H1 (cell line): ENCODE results near the gene SLC6A12. TPM values are rescaled to one million over a fixed set of nuclear protein-coding genes. Genes with fewer than 3 reads are reported as not detected.

Source experiments
- CTCF ChIA-PET: fragments of 300-600 bp; sonication (Branson Sonifier 250); formaldehyde crosslinking; loops from one replicate; lab custom pipeline; 2021; ENCODE audit not compliant: partially characterized antibody; lab: Charles Lee
- POLR2A ChIA-PET: fragments of 300-600 bp; sonication (Branson Sonifier 250); formaldehyde crosslinking; loops from one replicate; lab custom pipeline; 2021; ENCODE audit warnings: inconsistent platforms; ENCODE audit not compliant: partially characterized antibody; lab: Charles Lee
- DNase-seq, 2 experiments: peaks; one replicate each; pipeline versions ENCODE4 v3.0.0 to v3.0.0-alpha.2; 2010 to 2022; ENCODE audit warnings: low spot score in 2 of 2, low read depth in 1 of 2, mixed read lengths in 1 of 2
- FAIRE-seq: peaks from 2 replicates; lab custom pipeline; 2011; peaks lifted over from hg19 to GRCh38; lab: Jason Lieb, UNC
- H2AFZ ChIP-seq: 2 replicates; pipeline ENCODE4 v1.8.1; 2012; ENCODE audit warnings: low read length, inconsistent platforms
- H2AK5ac ChIP-seq: 2 replicates; pipeline ENCODE4 v1.6.1; 2013; ENCODE audit warnings: low read depth, low read length
- H2BK120ac ChIP-seq: replicated peaks from 2 replicates; pipeline ENCODE3; 2013; ENCODE audit warnings: low read depth, low read length, inconsistent platforms
- H2BK12ac ChIP-seq: 2 replicates; pipeline ENCODE4 v1.6.1; 2013; ENCODE audit warnings: low read depth, low read length
- H2BK15ac ChIP-seq: 2 replicates; pipeline ENCODE4 v1.6.1; 2013; ENCODE audit warnings: low read length
- H2BK20ac ChIP-seq: 2 replicates; pipeline ENCODE4 v1.6.1; 2013; ENCODE audit warnings: low read length
- H2BK5ac ChIP-seq: 2 replicates; pipeline ENCODE4 v1.6.1; 2013; ENCODE audit warnings: low read depth, low read length
- H3K14ac ChIP-seq: 2 replicates; pipeline ENCODE4 v1.6.1; 2013; ENCODE audit warnings: inconsistent platforms; ENCODE audit not compliant: insufficient read length
- H3K18ac ChIP-seq: 2 replicates; pipeline ENCODE4 v1.6.1; 2013; ENCODE audit warnings: low read length; ENCODE audit errors: extremely low read depth
- H3K23ac ChIP-seq: 2 replicates; pipeline ENCODE4 v1.6.1; 2013; ENCODE audit warnings: inconsistent platforms; ENCODE audit not compliant: insufficient read length
- H3K23me2 ChIP-seq: 2 replicates; pipeline ENCODE4 v1.6.1; 2013; ENCODE audit warnings: low read depth, low read length
- H3K27ac ChIP-seq: 2 replicates; pipeline ENCODE4 v1.6.1; 2011; ENCODE audit warnings: low read depth, low read length, inconsistent platforms
- H3K27me3 ChIP-seq, 4 experiments: replicated peaks in 1 of 4; 1 replicate in 1 of 4; 2 replicates in 3 of 4; pipeline versions ENCODE4 v1.6.1 to v1.8.1; 2011 to 2013; ENCODE audit warnings: low read length in 3 of 4, mild to moderate bottlenecking in 3 of 4, inconsistent platforms in 2 of 4, mixed read lengths in 2 of 4, moderate library complexity in 1 of 4; ENCODE audit not compliant: control insufficient read depth in 3 of 4, insufficient read depth in 3 of 4; ENCODE audit errors: extremely low read depth in 1 of 4
- H3K36me3 ChIP-seq, 4 experiments: 2 replicates each; pipeline versions ENCODE4 v1.6.1 to v1.8.1; 2011 to 2013; ENCODE audit warnings: mild to moderate bottlenecking in 4 of 4, low read length in 3 of 4, moderate library complexity in 2 of 4, control low read depth in 1 of 4, inconsistent platforms in 1 of 4; ENCODE audit not compliant: insufficient read depth in 4 of 4, control insufficient read depth in 2 of 4
- H3K4ac ChIP-seq: replicated peaks from 2 replicates; pipeline ENCODE3; 2013; ENCODE audit warnings: low read length, low read depth, mixed read lengths, inconsistent platforms; ENCODE audit not compliant: insufficient read length
- H3K4me1 ChIP-seq, 4 experiments: replicated peaks in 1 of 4; 1 replicate in 1 of 4; 2 replicates in 3 of 4; pipeline versions ENCODE4 v1.6.1 to v1.8.1; 2011 to 2013; ENCODE audit warnings: low read length in 3 of 4, inconsistent platforms in 2 of 4, mixed read lengths in 1 of 4; ENCODE audit not compliant: insufficient read depth in 4 of 4, control insufficient read depth in 3 of 4
- H3K4me2 ChIP-seq, 2 experiments: 2 replicates each; pipeline versions ENCODE4 v1.6.1 to v1.8.1; 2011 to 2013; ENCODE audit warnings: low read depth in 2 of 2, low read length in 2 of 2, control low read depth in 1 of 2, inconsistent platforms in 1 of 2, mild to moderate bottlenecking in 1 of 2; ENCODE audit not compliant: insufficient read depth in 1 of 2
- H3K4me3 ChIP-seq, 4 experiments: fragments of 200-600, 300-600 bp in 1 of 4; sonication (generic), shearing (Covaris generic), sonication (Bioruptor Twin) in 1 of 4; 2 replicates each; pipeline versions ENCODE4 v1.5.1 to v1.8.1; 2011 to 2016; ENCODE audit warnings: low read length in 4 of 4, low read depth in 3 of 4, control low read depth in 2 of 4, inconsistent platforms in 2 of 4, mild to moderate bottlenecking in 2 of 4, mixed read lengths in 1 of 4, moderate library complexity in 1 of 4; ENCODE audit not compliant: insufficient read depth in 2 of 4; ENCODE audit errors: extremely low read depth in 1 of 4
- H3K56ac ChIP-seq: replicated peaks from 2 replicates; pipeline ENCODE3; 2013; ENCODE audit warnings: low read depth, mild to moderate bottlenecking, mixed read lengths, low read length, inconsistent platforms; ENCODE audit not compliant: insufficient read length
- H3K79me1 ChIP-seq: 2 replicates; pipeline ENCODE4 v1.6.1; 2013; ENCODE audit warnings: low read depth, low read length, control low read depth
- H3K79me2 ChIP-seq, 2 experiments: 2 replicates each; pipeline versions ENCODE4 v1.6.1 to v1.8.1; 2012 to 2013; ENCODE audit warnings: low read length in 2 of 2, mild to moderate bottlenecking in 2 of 2, inconsistent platforms in 1 of 2; ENCODE audit not compliant: insufficient read depth in 2 of 2, control insufficient read depth in 1 of 2
- H3K9ac ChIP-seq, 4 experiments: replicated peaks in 1 of 4; 1 replicate in 1 of 4; 2 replicates in 3 of 4; pipeline versions ENCODE4 v1.6.1 to v1.8.1; 2011 to 2013; ENCODE audit warnings: low read depth in 3 of 4, low read length in 3 of 4, control low read depth in 2 of 4, mild to moderate bottlenecking in 2 of 4, moderate library complexity in 2 of 4, inconsistent platforms in 1 of 4; ENCODE audit errors: extremely low read depth in 1 of 4
- H3K9me3 ChIP-seq, 2 experiments: 2 replicates each; pipeline versions ENCODE4 v1.6.1 to v1.8.1; 2012 to 2013; ENCODE audit warnings: mild to moderate bottlenecking in 2 of 2, moderate library complexity in 2 of 2, control low read depth in 1 of 2, inconsistent platforms in 1 of 2, low read depth in 1 of 2, low read length in 1 of 2, mixed read lengths in 1 of 2; ENCODE audit not compliant: insufficient read depth in 2 of 2
- H4K20me1 ChIP-seq, 2 experiments: replicated peaks in 1 of 2; 2 replicates each; pipeline versions ENCODE3 to v1.8.1; 2011 to 2013; ENCODE audit warnings: inconsistent platforms in 2 of 2, low read length in 2 of 2, mild to moderate bottlenecking in 1 of 2; ENCODE audit not compliant: insufficient read depth in 2 of 2, control insufficient read depth in 1 of 2
- H4K5ac ChIP-seq: 2 replicates; pipeline ENCODE4 v1.6.1; 2013; ENCODE audit warnings: low read length, low read depth, mixed read lengths, inconsistent platforms; ENCODE audit not compliant: insufficient read length
- H4K8ac ChIP-seq: 2 replicates; pipeline ENCODE4 v1.8.0; 2013; ENCODE audit warnings: mild to moderate bottlenecking, moderate library complexity, low read length, inconsistent platforms; ENCODE audit not compliant: insufficient read depth; ENCODE audit errors: extremely low read depth
- H4K91ac ChIP-seq: replicated peaks from 2 replicates; pipeline ENCODE3; 2013; ENCODE audit warnings: low read length, mixed read lengths, inconsistent platforms; ENCODE audit not compliant: insufficient read length
- CEBPB ChIP-seq: IDR thresholded peaks from 2 replicates; pipeline ENCODE4 v1.6.1; 2012; ENCODE audit warnings: low read depth, low read length
- CHD1 ChIP-seq: IDR thresholded peaks from 2 replicates; pipeline ENCODE4 v1.6.1; 2012; ENCODE audit warnings: low read depth, low read length, improper control_type of control experiment
- FOSL1 ChIP-seq: IDR thresholded peaks from 2 replicates; pipeline ENCODE4 v1.6.1; 2011; ENCODE audit warnings: mild to moderate bottlenecking, low read depth, low read length, moderate library complexity; ENCODE audit not compliant: insufficient read depth
- GABPA ChIP-seq: IDR thresholded peaks from 2 replicates; pipeline ENCODE4 v1.6.1; 2011; ENCODE audit warnings: mild to moderate bottlenecking, low read length, moderate library complexity, borderline replicate concordance; ENCODE audit not compliant: insufficient read depth
- JUN ChIP-seq: IDR thresholded peaks from 2 replicates; pipeline ENCODE4 v1.6.1; 2011; ENCODE audit warnings: low read depth, mild to moderate bottlenecking, improper control_type of control experiment, low read length
- KDM4A ChIP-seq: IDR thresholded peaks from one replicate; pipeline ENCODE4 v1.7.1; 2012; ENCODE audit warnings: low read depth, mild to moderate bottlenecking, moderate library complexity, low read length, inconsistent platforms; ENCODE audit not compliant: severe bottlenecking
- MAFK ChIP-seq: IDR thresholded peaks from 2 replicates; pipeline ENCODE4 v1.6.1; 2012; ENCODE audit warnings: low read depth, mild to moderate bottlenecking, improper control_type of control experiment, low read length
- NANOG ChIP-seq: IDR thresholded peaks from 2 replicates; pipeline ENCODE4 v1.6.1; 2011; ENCODE audit warnings: low read length, low read depth, mild to moderate bottlenecking, inconsistent platforms; ENCODE audit not compliant: insufficient read depth, poor library complexity, severe bottlenecking
- POLR2AphosphoS5 ChIP-seq: IDR thresholded peaks from 2 replicates; pipeline ENCODE4 v1.6.1; 2011; ENCODE audit warnings: low read depth, low read length
- RXRA ChIP-seq: IDR thresholded peaks from 2 replicates; pipeline ENCODE4 v1.6.1; 2011; ENCODE audit warnings: low read depth, mild to moderate bottlenecking, low read length, moderate library complexity; ENCODE audit not compliant: insufficient read depth
- SAP30 ChIP-seq: fragments of 300-600 bp; sonication (generic); IDR thresholded peaks from 2 replicates; pipeline ENCODE4 v1.7.1; 2012; ENCODE audit warnings: low read length, moderate library complexity, mild to moderate bottlenecking, inconsistent platforms; ENCODE audit not compliant: insufficient read depth, insufficient replicate concordance
- SIRT6 ChIP-seq: IDR thresholded peaks from one replicate; pipeline ENCODE4 v1.7.1; 2012; ENCODE audit warnings: low read length, inconsistent platforms
- SRF ChIP-seq: IDR thresholded peaks from 2 replicates; pipeline ENCODE4 v1.6.1; 2011; ENCODE audit warnings: mild to moderate bottlenecking, low read depth, low read length, moderate library complexity
- YY1 ChIP-seq: IDR thresholded peaks from 2 replicates; pipeline ENCODE4 v1.6.1; 2011; ENCODE audit warnings: low read depth, mild to moderate bottlenecking, low read length
- WGBS, 2 experiments: shearing (Covaris generic) in 1 of 2; methylation state at CpG; one replicate each; pipeline versions ENCODE4 v1.1.6 to v1.1.7; 2013 to 2015; ENCODE audit warnings: low lambda C conversion rate in 2 of 2, mixed read lengths in 2 of 2, inconsistent platforms in 1 of 2, low coverage in 1 of 2, missing lambda C conversion rate in 1 of 2; ENCODE audit not compliant: insufficient replicate concordance in 2 of 2, insufficient coverage in 1 of 2, insufficient read length in 1 of 2; ENCODE audit errors: extremely low coverage in 1 of 2, missing lambda C conversion rate in 1 of 2; 5-methylcytosine and 5-hydroxymethylcytosine counted together
- polyA plus RNA-seq, 7 experiments: library from polyadenylated mRNA; depleted of rRNA in 3 of 7; stranded (reverse) in 5 of 7; unstranded in 2 of 7; fragments of >200 nt in 5 of 7; fragments of 200-250 nt in 2 of 7; gene quantifications; 1 replicate in 5 of 7; 2 replicates in 1 of 7; 4 replicates in 1 of 7; pipeline versions ENCODE4 v1.2.1 to v1.2.3, GENCODE V29; 2011 to 2013; ENCODE audit warnings: missing spikeins in 2 of 7, mixed read lengths in 2 of 7
- total RNA-seq: library from RNA; stranded (reverse); fragmentation: NEBNext Ultra II Directional; extraction: Animal tissue kit (Norgen Biotek cat#: 25700); gene quantifications from 2 replicates; pipeline ENCODE4 v1.2.1, GENCODE V29; 2021

The SLC6A12 gene
- total and polyA plus RNA-seq, 2 of the 8 experiments (the other 6 are each of a cell fraction or from before 2014, with no cell fraction given) = 0.70 to 1.1 TPM

DNA sequence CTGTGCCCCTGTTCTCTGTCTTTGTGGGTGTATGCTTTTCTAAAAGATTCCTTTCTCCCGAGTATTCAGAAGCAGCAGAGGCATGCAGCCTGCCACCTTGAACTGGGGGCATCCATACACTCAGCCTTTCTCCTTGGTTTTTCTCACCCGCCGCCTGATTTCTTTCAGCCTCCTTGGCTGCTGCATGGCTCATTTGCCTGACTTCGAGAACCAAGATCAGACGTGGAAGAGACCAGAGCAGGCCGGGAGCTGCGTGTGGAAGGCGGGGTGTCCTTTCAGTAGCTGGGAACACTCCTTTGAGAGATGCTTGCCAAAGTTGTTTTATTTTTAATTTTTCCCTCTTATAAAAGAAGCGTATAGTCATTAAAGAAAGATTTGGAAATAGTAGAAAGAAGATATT lies 53.1 kb downstream of the SLC6A12 start:
- H2BK20ac ChIP-seq = no peak overlapping the region
- no peak overlapping the region for H3K27ac ChIP-seq
- H3K27me3 ChIP-seq = no peaks in the 10 kb centered on the region
- no peak overlapping the region for H4K5ac ChIP-seq
- ChIA-PET CTCF (interaction anchor here (0.7 to 6.6 kb wide), 7 partner anchors 8 to 78 kb away, joined by 3 to 39 read pairs (median 4); no protein-coding TSS in a partner anchor), POLR2A (interaction anchor here (1.1 kb wide), 1 partner anchor 13 kb away, joined by 4 read pairs; no protein-coding TSS in a partner anchor)
- FAIRE-seq (no peak), DNase-seq (no peak)
- no peak overlapping the region for H3K9ac ChIP-seq
- H3K23me2 ChIP-seq = no peaks in the 10 kb centered on the region
- no peak overlapping the region for H2BK15ac ChIP-seq
- H3K56ac ChIP-seq = no peak overlapping the region
- H3K4me3 ChIP-seq = no peak overlapping the region
- no peaks in the 10 kb centered on the region for H4K20me1 ChIP-seq
- no peaks in the 10 kb centered on the region for H3K79me2 ChIP-seq
- no peak overlapping the region for H2BK12ac ChIP-seq
- H3K23ac ChIP-seq = no peak overlapping the region
- H2BK120ac ChIP-seq = no peak overlapping the region
- no peak overlapping the region for H4K8ac ChIP-seq
- H2AFZ ChIP-seq = no peak overlapping the region
- no peak overlapping the region for H3K18ac ChIP-seq
- no peak overlapping the region for H3K4me2 ChIP-seq
- no peak overlapping the region for H3K14ac ChIP-seq
- no peaks in the 10 kb centered on the region for H3K9me3 ChIP-seq
- H4K91ac ChIP-seq = no peak overlapping the region
- WGBS, 2 experiments = 94% methylated on average over 8 of the region's 9 CpGs; no CpG with 5 or more reads in 1 of the 2 experiments
- peaks cover 0 to 3% (median 0%) of the 10 kb centered on the region in 4 experiments; a peak in 1 of 7 replicates for H3K4me1 ChIP-seq
- no peak overlapping the region for H2AK5ac ChIP-seq
- no peaks in the 10 kb centered on the region for H3K36me3 ChIP-seq
- H3K79me1 ChIP-seq = no peaks in the 10 kb centered on the region
- H2BK5ac ChIP-seq = no peak overlapping the region
- no peak overlapping the region for H3K4ac ChIP-seq
- TF ChIP-seq CHD1 (no peak), GABPA (no peak), SIRT6 (no peak), CEBPB (no peak), RXRA (no peak), KDM4A (no peak), YY1 (no peak), FOSL1 (no peak), NANOG (no peak), POLR2AphosphoS5 (no peak), SRF (no peak), MAFK (no peak), JUN (no peak), SAP30 (no peak)
